Anterior cingulate cortex (tissue), 58 donors: Measurements from ENCODE around the gene TMEM9.

Source experiments
- DNase-seq, 58 donors: peaks; one replicate each; lab custom pipeline; 2025; lab: John Stamatoyannopoulos, UW

The TMEM9 gene

GRCh38 chr1:201134405-201134804 is 19.9 kb downstream of the TMEM9 start:
- DNase-seq: no peak

GRCh38 chr1:201131398-201131797 is 22.9 kb downstream of the TMEM9 start:
- no peak for DNase-seq

- no peak for DNase-seq
Observed at GRCh38 chr1:201128962-201129361, 25.3 kb downstream of the TMEM9 start.

DNA sequence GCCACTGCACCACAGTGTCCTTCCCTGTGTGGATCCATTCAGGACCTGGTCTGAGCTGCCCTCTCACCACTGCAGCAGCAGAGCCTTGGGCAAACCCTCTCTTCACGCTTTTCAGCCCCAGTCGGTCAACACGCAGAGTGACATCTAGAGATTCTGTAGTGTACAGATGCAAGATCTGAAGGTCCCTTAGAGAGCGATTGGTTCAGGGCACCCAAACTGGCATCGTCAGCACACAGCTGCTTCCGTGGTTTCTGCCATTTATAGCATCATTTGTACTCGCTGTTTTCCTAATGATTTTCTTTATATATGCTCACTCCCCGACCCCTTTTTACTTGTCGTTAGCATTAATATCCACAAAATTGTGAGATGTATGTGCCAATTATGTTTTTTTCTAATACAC is 25.8 kb downstream of the TMEM9 start:
- DNase-seq: no peak

DNA sequence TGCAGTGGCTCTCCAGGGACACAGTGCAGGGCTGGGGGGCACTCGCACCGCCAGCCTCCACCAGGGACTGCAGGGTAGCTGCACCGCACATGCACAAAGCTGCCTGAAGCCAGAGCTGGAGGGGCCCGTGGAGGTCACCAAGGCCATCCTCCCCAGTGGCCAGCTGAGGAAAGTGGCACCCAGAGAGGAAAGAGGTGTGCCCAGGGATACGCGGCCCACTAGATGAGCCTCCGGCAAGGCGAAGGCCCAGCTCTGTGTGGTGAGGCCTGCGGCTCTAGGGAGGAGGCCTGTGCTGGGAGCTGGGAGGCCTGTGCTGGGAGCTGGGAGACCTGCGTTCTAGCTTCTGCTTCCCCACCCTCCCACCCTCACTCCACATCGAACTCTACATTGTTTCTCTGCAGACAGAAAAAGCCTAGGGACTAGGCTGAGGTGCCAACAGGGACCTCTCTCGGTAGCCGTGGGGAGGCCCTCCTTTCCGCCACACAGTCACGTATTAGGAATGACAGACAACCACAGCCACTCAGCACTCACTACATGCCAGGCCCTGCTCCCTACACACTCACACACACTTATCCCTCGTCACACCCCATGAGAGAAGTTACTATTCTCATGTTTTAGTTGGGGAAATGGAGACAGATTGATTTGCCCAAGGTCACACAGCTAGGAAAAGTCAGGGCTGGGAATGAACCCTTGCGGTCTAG is 26.4 kb downstream of the TMEM9 start:
- no peak for DNase-seq

- no peak for DNase-seq
Observed at GRCh38 chr1:201126832-201127754, 27.2 kb downstream of the TMEM9 start, which contains the start of gene ASCL5. Gene ASCL5 (minus strand): TSS chr1:201127184. CDS start chr1:201115372, 11,812 bp downstream.

GRCh38 chr1:201126463-201126831 is 27.8 kb downstream of the TMEM9 start:
- no peak for DNase-seq

DNA sequence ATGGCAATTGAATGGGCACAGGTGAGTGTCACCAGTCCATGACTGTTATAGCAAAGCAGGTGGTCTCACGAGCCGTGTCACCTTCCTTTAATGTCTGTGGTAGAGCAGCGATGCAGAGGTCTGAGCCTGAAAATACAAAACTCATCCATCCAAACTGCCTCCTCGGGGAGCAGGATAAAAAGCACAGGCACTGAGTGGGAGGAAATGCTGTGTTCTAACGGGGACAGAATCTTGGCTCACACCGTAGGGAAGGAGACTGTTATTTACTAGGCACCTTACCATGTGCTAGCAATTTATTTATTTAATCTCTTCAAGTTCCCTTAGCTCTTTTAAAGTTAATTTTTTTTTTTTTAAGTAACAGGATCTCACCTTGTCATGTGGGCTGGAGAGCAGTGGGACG is 28.5 kb downstream of the TMEM9 start:
- DNase-seq: peak in 6 of 58 donors; percentile 9 to 36 (median 26)

DNA sequence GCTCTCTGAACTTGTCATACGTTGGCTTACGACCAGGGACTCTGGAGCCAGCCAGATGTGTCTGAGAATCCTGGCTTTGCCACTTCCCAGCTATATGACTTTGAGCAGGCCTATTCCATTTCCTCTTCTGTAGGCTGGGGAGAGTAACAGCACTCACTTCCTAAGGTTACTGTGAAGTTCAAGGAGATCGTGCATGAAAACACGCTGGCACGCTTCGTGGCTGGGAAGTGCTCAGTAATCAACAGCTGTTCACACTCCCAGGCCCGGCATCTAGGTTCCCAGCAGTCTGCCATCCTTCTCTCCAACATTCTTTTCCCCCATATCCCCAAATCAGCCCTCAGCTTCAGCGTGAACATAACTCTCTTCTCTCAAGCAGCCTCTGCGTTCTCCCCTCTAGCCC is 29.3 kb downstream of the TMEM9 start:
- no peak for DNase-seq

DNA sequence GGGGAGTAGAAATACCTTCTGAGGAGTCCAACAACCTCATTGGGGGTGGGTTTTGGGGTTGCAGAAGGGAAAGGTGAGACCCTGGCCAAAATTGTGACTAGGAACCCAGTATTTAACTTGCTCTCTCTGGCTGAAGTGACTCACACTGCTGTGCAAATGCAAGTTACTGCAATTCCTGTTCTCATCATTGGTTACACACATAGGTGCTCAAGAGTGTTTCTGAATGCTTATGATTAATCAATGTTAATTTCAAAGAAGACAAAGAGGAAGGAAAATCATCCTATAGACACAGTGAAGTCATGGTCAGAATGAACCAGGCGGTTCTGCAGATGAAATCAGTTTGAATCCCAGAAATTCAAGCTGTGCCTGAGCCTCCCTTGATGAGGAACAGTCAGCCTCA is 30.4 kb downstream of the TMEM9 start:
- no peak for DNase-seq

DNA sequence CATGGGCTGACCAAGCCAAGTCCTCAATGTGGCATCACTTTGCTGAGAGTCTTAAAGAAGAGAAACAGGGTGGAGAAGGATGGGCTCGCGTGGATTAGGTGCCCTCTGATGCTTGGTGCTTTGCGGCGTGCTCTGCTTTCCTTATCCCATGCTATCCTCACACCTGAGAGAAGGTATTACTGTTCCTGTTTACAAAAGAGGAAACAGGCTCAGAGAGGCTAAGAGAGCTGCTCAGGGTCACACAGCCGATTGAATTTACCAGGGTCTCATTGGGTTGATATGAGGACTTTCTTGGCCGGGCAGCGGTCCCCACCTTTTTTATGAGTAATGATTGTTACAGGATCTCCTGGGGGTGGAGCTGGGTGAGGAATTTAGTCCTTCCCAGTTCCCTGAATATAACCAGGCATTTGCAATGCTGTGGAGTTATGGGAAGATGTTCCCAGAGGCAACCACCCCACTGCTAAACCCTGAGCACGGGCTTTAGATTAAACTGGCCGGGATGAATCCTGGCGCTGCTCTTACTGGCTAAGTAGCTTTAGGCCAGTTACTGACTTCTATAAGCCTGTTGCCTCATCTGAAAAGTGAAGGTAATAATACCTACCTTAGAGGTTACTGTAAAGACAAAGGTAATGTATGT is 31.8 kb downstream of the TMEM9 start:
- DNase-seq: no peak

- peak in 27 of 58 donors; percentile 5 to 50 (median 17) for DNase-seq
Observed at GRCh38 chr1:201119206-201120197, 34.8 kb downstream of the TMEM9 start.

DNA sequence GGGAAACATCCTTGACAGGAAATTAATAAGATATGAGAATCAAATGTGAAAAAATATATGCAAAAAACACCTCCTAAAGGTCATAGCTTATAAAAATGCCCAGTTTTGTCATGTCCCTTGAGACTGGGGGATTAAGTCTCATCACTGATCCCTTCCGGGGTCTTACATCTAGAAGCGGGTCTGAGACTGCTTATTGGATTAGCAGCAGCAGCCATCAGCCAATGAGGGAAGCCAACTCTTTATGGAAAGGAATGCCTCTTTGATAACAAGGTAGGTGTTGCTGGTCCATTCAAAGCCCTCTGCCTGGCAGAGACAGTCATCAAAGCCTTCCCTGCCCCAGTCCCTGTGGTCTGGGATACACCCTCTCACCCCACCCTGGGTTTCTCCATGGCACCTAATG is 38.2 kb downstream of the TMEM9 start:
- DNase-seq: no peak

DNA sequence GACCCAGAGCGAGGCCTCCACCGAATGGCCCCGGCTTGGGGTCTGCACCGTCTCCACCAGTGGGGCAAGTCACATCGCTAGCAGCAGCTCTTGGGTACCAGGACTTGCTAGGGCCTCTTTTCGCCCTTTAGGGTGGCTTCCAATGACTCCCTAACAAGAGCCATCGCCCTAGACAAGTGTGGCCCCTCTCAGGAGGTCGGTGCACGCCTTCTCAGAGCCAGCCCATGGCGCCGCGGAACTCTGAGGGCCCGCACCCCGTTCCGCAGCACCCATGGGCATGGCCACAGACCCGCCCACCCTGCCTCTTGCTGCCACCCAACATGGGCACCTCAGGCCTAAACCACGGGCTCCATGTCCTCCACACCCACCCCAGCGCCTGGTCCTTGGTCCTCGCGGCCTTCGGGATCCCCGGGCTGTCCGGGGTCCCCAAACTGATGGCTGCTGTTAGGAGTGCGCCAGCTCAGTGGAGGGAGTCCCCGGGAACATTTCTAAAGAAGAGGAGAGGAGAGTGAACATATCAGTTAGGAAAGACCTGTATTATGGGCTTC is 38.8 kb downstream of the TMEM9 start:
- DNase-seq: no peak

DNA sequence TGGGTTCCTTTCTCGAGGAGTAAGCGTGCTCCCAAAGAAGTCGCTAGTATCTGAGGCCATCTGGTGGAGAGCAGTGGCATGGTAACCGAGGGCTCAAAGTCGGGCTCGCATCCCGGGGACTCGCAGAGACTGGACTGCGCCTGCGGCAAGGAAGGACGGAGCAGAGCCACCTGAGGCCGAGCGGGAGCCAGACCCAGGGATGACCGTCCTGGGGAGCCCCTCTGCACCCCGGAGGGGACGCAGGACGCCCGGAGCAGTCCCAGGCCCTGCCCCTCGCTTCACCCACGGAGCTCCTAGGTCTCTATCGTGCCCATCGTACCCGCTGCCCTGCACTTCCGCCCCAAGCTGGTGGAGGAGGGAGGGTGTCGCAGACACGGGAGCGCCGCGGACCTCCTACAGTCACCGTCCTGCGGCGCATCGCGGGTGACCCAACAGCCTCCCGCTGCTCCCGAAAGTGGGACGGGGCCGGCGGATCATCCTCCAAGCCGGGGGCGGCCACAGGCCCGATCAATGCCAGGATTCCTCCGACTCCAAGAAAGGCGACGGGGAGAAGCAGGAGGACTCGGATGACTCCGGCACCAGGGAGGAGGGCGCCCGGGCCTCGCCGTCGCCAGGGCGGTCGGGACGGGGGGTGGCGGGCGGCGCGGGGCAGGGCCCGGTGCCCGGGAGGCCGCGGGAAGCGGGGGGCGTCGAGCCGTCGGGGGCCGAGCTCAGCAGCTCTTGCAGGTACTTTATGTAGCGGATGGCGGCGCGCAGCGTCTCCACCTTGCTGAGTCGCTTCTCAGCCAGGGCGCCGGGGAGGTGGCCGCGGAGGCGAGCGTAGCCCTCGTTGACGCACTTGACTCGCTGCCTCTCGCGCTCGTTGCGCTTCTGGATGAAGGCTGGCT is 39.8 kb downstream of the TMEM9 start:
- peak; percentile 33 to 95 (median 82) for DNase-seq

DNA sequence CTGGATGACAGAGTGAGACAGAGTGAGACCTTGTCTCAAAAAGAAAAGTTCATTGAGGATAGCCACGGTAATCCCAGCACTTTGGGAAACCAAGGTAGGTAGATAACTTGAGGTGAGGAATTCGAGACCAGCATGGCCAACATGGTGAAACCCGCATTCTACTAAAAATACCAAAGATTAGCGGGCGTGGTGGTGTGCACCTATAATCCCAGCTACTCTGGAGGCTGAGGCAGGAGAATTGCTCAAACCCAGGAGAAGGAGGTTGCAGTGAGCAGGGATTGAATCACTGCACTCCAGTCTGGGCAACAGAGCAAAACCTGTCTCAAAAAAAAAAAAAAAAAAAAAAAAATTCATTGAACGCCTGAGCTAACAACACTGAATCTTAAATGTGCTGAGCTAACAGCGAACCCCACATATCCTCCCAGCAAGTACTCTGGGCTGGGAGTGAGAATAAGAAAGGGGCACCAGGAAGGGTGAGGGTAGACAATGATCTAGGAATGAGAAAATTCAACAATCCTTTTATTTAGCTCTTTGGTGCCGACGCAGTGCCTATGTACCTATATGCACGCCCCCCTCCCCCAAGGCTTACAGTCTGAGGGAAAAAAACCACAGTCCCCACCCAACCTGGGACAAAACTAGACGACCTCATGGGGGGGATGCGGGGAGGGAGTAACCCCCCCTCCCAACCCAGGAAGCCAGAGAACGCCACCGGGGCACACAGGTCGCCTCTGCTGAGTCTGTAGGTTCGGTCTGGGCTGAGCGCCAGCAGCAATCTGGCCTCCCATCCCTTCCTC is 40.6 kb downstream of the TMEM9 start:
- peak in 2 of 58 donors; percentile 29 to 66 for DNase-seq

DNA sequence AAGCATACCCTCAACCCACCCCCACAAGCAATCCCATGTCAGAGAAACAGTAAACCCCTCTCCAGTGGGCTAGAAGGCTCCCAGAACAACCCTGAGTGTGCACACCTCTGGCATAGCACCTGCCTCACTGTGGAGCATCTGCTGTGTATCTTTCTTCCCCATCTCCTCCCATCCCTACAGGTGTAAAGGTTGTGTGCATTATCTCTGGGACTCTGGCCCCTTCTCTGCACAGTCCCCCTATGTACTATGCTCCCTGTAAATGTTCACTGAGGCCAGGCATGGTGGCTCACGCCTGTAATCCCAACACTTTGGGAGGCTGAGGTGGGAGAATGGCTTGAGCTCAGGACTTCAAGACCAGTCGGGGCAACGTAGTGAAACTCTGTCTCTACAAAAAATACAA is 41.3 kb downstream of the TMEM9 start:
- DNase-seq: no peak
